BE2C (cell line): ENCODE measurements around the gene FAHD2A.

Experiments used
- DNase-seq: peaks from one replicate; pipeline ENCODE4 v3.0.0-alpha.2; 2020
- H3K27me3 ChIP-seq: fragments of 250-450 bp; sonication (Bioruptor Pico); 2 replicates; pipeline ENCODE4 v1.5.1; 2020; ENCODE audit warnings: mild to moderate bottlenecking
- H3K36me3 ChIP-seq: fragments of 250-450 bp; sonication (Bioruptor Pico); 2 replicates; pipeline ENCODE4 v1.5.1; 2020; ENCODE audit warnings: mild to moderate bottlenecking
- H3K4me1 ChIP-seq: fragments of 250-450 bp; sonication (Bioruptor Pico); 2 replicates; pipeline ENCODE4 v1.5.1; 2020
- H3K4me3 ChIP-seq: 2 replicates; pipeline ENCODE4 v1.5.1; 2011; ENCODE audit warnings: low read depth, low read length
- H3K9me3 ChIP-seq: fragments of 250-450 bp; sonication (Bioruptor Pico); 2 replicates; pipeline ENCODE4 v1.5.1; 2020
- CTCF ChIP-seq: IDR thresholded peaks from 2 replicates; pipeline ENCODE4 v1.5.1; 2012; ENCODE audit warnings: mild to moderate bottlenecking, low read depth, low read length

The FAHD2A gene

GRCh38 chr2:95366514-95366913, 36.0 kb upstream of the FAHD2A start:
- H3K4me3 ChIP-seq: no peak overlapping the region
- no peak for DNase-seq
- H3K9me3 ChIP-seq: no peaks in the 10 kb centered on the region
- H3K27me3 ChIP-seq: no peaks in the 10 kb centered on the region; the same call in 1 of the 2 replicates
- no peaks in the 10 kb centered on the region for H3K36me3 ChIP-seq
- H3K4me1 ChIP-seq: no peaks in the 10 kb centered on the region
- no peak for TF ChIP-seq CTCF

- DNase-seq: no peak
- no peaks in the 10 kb centered on the region for H3K36me3 ChIP-seq
- H3K4me3 ChIP-seq: no peak overlapping the region
- no peak for TF ChIP-seq CTCF
- no peaks in the 10 kb centered on the region for H3K4me1 ChIP-seq
- no peaks in the 10 kb centered on the region for H3K27me3 ChIP-seq
- no peaks in the 10 kb centered on the region for H3K9me3 ChIP-seq
Measured at GRCh38 chr2:95372216-95372829, 30.2 kb upstream of the FAHD2A start.

GRCh38 chr2:95372845-95373244, 29.7 kb upstream of the FAHD2A start:
- TF ChIP-seq CTCF: no peak
- no peak for DNase-seq
- Histone ChIP-seq H3K4me3 (no peak overlapping the region), H3K9me3 (no peaks in the 10 kb centered on the region), H3K27me3 (no peaks in the 10 kb centered on the region), H3K36me3 (no peaks in the 10 kb centered on the region), H3K4me1 (no peaks in the 10 kb centered on the region)

- Histone ChIP-seq H3K4me1 (no peaks in the 10 kb centered on the region), H3K9me3 (no peaks in the 10 kb centered on the region), H3K36me3 (no peaks in the 10 kb centered on the region), H3K4me3 (no peak overlapping the region), H3K27me3 (no peaks in the 10 kb centered on the region)
- TF ChIP-seq CTCF: no peak
- no peak for DNase-seq
Measured at GRCh38 chr2:95374029-95374428, 28.5 kb upstream of the FAHD2A start.

GRCh38 chr2:95374451-95374920, 28.0 kb upstream of the FAHD2A start:
- H3K4me3 ChIP-seq: no peak overlapping the region
- no peak for TF ChIP-seq CTCF
- no peaks in the 10 kb centered on the region for H3K9me3 ChIP-seq
- H3K36me3 ChIP-seq: no peaks in the 10 kb centered on the region
- no peak for DNase-seq
- H3K4me1 ChIP-seq: no peaks in the 10 kb centered on the region
- no peaks in the 10 kb centered on the region for H3K27me3 ChIP-seq

GRCh38 chr2:95374921-95375471, 27.5 kb upstream of the FAHD2A start:
- H3K4me3 ChIP-seq: no peak overlapping the region

More at GRCh38 chr2:95374921-95375471, 27.5 kb upstream of the FAHD2A start:
- no peak for DNase-seq
- no peaks in the 10 kb centered on the region for H3K4me1 ChIP-seq
- no peaks in the 10 kb centered on the region for H3K27me3 ChIP-seq
- TF ChIP-seq CTCF: no peak
- H3K36me3 ChIP-seq: no peaks in the 10 kb centered on the region
- no peaks in the 10 kb centered on the region for H3K9me3 ChIP-seq
